Body of pancreas (tissue), 4 donors: ENCODE results near the gene GPR137B.

ENCODE experiments used
- POLR2A ChIP-seq, 3 donors: fragments of 450-650 bp; IDR thresholded peaks; one replicate each; pipeline ENCODE4 v1.6.1; 2016; ENCODE audit warnings: antibody characterized with exemption in 3 of 3, mild to moderate bottlenecking in 2 of 3
- TF ChIP-seq, protein P1 (sequence below), 7 experiments: fragments of 450-650 bp in 4 of 7; fragments of 200-600 bp in 3 of 7; sonication (generic) in 3 of 7; IDR thresholded peaks; one replicate each; pipeline ENCODE4 v1.5.1; 2016 to 2019; ENCODE audit warnings: antibody characterized with exemption in 7 of 7

DNA sequence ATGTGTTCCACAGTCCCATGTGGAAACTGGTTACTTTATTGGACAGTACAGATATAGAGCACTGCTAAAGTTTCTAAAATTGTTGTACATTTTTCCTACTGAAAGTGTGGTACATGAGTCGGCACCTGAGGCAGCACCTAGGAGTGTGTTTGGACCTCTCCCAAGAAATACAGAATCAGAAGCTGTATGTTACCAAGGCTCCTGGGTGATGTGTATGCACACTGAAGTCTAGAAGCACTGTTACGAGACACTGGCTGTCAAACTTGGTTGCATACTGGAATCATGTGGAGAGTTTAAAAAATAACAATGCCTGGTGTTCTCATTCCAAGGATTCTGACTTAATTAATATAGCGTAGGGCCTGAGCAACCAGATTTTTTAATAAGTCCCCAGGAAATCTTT, 92.8 kb downstream of the GPR137B start:
- TF ChIP-seq, protein P1, sequence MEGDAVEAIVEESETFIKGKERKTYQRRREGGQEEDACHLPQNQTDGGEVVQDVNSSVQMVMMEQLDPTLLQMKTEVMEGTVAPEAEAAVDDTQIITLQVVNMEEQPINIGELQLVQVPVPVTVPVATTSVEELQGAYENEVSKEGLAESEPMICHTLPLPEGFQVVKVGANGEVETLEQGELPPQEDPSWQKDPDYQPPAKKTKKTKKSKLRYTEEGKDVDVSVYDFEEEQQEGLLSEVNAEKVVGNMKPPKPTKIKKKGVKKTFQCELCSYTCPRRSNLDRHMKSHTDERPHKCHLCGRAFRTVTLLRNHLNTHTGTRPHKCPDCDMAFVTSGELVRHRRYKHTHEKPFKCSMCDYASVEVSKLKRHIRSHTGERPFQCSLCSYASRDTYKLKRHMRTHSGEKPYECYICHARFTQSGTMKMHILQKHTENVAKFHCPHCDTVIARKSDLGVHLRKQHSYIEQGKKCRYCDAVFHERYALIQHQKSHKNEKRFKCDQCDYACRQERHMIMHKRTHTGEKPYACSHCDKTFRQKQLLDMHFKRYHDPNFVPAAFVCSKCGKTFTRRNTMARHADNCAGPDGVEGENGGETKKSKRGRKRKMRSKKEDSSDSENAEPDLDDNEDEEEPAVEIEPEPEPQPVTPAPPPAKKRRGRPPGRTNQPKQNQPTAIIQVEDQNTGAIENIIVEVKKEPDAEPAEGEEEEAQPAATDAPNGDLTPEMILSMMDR (IDR thresholded peaks at IDR 0.05) = no peak
- TF ChIP-seq POLR2A (IDR thresholded peaks at IDR 0.05) = no peak
